C4-2B (cell line): Measurements from ENCODE around the gene TLN1.

Experiments used
- H3K27ac ChIP-seq: fragments of 450-650 bp; 2 replicates; pipeline ENCODE4 v1.5.1; 2017
- ZFX ChIP-seq: fragments of 450-650 bp; IDR thresholded peaks from 2 replicates; pipeline ENCODE4 v1.6.1; 2017
- TF ChIP-seq, protein P1 (sequence below): fragments of 450-650 bp; conservative IDR thresholded peaks from 2 replicates; pipeline ENCODE4 v1.5.1; 2017; ENCODE audit warnings: mild to moderate bottlenecking

Gene TLN1, protein sequence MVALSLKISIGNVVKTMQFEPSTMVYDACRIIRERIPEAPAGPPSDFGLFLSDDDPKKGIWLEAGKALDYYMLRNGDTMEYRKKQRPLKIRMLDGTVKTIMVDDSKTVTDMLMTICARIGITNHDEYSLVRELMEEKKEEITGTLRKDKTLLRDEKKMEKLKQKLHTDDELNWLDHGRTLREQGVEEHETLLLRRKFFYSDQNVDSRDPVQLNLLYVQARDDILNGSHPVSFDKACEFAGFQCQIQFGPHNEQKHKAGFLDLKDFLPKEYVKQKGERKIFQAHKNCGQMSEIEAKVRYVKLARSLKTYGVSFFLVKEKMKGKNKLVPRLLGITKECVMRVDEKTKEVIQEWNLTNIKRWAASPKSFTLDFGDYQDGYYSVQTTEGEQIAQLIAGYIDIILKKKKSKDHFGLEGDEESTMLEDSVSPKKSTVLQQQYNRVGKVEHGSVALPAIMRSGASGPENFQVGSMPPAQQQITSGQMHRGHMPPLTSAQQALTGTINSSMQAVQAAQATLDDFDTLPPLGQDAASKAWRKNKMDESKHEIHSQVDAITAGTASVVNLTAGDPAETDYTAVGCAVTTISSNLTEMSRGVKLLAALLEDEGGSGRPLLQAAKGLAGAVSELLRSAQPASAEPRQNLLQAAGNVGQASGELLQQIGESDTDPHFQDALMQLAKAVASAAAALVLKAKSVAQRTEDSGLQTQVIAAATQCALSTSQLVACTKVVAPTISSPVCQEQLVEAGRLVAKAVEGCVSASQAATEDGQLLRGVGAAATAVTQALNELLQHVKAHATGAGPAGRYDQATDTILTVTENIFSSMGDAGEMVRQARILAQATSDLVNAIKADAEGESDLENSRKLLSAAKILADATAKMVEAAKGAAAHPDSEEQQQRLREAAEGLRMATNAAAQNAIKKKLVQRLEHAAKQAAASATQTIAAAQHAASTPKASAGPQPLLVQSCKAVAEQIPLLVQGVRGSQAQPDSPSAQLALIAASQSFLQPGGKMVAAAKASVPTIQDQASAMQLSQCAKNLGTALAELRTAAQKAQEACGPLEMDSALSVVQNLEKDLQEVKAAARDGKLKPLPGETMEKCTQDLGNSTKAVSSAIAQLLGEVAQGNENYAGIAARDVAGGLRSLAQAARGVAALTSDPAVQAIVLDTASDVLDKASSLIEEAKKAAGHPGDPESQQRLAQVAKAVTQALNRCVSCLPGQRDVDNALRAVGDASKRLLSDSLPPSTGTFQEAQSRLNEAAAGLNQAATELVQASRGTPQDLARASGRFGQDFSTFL (N-terminal part only)

DNA sequence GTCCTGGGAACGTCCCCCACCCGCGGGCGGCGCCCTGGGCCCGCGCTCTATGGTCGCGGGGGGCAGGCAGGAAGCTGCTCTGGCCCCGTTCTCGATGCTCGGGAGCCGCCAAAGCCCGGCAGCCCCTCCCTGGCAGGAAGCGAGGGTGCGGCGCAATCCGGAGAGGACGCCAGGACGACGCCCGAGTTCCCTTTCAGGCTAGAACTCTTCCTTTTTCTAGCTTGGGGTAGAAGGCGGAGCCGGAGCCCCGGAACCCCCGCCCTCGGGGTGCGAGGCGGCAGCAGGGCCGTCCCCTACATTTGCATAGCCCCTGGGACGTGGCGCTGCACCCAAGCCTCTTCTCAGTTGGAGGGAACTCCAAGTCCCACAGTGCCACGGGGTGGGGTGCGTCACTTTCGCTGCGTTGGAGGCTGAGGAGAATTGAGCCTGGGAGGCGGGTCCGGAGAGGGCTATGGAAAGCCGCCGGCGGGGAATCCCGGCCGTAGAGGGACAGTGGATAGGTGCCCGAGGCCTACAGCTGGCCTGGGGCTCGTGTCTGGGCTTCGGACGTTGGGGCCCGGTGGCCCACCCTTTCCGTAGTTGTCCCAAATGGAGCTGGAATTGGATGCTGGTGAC is at the start of gene TLN1, which contains the start of gene CREB3:
TSS of gene TLN1 (minus strand) at position 11 of the 615 bp plus-strand sequence. CDS start 6,501 bp downstream, outside the sequence.
TSS of gene CREB3 (plus strand) at position 482 of the 615 bp plus-strand sequence. CDS start at position 589, 107 bp downstream.
- TF ChIP-seq, protein P1, sequence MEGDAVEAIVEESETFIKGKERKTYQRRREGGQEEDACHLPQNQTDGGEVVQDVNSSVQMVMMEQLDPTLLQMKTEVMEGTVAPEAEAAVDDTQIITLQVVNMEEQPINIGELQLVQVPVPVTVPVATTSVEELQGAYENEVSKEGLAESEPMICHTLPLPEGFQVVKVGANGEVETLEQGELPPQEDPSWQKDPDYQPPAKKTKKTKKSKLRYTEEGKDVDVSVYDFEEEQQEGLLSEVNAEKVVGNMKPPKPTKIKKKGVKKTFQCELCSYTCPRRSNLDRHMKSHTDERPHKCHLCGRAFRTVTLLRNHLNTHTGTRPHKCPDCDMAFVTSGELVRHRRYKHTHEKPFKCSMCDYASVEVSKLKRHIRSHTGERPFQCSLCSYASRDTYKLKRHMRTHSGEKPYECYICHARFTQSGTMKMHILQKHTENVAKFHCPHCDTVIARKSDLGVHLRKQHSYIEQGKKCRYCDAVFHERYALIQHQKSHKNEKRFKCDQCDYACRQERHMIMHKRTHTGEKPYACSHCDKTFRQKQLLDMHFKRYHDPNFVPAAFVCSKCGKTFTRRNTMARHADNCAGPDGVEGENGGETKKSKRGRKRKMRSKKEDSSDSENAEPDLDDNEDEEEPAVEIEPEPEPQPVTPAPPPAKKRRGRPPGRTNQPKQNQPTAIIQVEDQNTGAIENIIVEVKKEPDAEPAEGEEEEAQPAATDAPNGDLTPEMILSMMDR, result peak; percentile 36; the same call in 1 of the 2 replicates
- TF ChIP-seq ZFX, result peak; percentile 51
- H3K27ac ChIP-seq, result peak within 1 kb of the TSS; percentile 73

DNA sequence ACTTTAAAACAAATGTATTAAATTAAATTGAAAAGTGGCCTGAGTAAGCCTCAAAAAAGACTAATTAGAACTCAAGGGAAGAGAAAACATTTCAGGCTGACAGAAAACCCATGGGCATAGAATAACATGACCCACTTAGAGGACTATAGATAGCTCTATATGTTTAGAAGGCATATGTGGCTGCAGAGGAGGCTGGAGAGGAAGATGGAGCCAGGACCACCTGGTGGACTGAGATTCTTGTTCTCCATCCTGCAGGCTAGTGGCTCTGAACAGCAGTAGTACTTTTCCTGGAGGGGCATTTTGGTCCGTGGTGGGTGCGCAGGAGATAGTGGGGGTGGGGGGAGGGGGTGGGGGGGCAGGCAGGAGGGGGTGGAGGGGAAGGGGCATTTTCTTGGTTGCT is 49.1 kb upstream of the TLN1 start:
- H3K27ac ChIP-seq, result no peak overlapping the region
- TF ChIP-seq ZFX, result no peak
- TF ChIP-seq, protein P1, result no peak

DNA sequence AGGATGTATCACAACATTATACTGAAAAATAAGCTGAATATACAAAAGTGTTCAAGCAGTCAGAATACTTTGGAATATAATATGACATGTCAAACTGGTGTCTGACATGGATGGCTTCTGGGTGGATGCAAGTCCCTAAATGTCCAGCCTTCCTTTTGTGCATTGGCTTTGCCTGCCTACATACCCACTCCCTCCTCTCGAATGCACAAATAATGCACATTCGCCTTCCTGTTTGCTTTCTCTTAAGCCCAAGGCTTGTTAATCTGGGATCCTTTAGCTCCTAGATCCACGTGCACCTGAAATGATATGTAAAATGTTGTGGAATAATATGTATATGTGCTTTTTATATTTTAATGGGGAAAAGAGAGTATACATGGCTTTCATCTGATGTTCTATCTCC is 46.5 kb upstream of the TLN1 start:
- no peak overlapping the region for H3K27ac ChIP-seq
- TF ChIP-seq, protein P1, result no peak
- no peak for TF ChIP-seq ZFX

DNA sequence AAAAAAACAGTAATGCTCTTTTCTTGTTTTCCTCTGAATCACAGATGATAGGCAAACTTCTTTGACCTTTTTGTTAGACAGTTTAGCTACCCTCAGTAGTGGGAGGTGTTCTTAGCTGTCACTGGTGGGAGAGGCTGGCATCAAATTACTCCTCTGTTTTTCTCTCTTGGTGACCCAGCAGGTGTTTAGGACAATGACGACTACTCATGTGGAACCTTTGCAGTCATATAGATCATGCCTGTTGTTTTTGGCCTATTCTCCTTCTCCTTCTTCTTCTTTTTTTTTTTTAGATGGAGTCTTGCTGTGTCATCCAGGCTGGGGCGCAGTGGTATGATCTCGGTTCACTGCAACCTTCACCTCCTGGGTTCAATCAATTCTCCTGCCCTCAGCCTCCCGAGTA is 44.0 kb upstream of the TLN1 start:
- H3K27ac ChIP-seq, result no peak overlapping the region
- TF ChIP-seq ZFX, result no peak
- TF ChIP-seq, protein P1, result no peak

DNA sequence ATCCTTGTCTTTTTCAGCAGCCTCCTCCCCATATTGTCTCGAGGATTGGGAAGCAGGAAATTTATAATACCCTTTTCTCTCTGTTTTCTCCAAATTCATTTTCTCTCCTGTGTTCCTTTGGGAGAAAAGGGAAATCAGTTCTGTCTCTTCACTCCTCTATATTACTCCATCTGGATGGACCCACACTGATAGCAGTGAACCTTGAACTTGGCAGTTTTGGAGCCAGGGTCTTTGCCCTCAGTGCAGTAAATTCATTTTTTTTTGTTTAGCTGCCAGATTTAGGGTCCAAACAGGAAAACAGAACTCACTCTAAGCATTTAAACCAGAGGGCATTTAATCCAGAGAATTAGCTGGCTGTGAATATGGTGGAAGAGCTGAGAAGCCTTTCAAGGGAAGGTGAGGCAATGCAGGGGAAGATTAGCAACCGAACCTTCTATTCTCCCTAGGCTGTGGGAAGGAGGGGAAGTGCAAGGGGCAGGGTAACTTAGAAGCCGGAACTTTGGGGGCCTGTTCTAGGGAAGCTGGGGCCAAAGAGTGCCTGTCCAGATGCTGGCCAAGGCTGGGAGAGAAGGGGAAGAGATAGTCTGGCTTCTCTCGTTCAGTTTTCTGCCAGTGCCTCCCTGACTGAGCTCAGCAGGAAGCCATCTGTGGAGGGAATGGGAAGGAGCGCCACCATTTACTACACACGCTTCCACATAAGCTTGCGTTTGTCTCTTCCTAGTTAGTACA is 43.1 kb upstream of the TLN1 start:
- H3K27ac ChIP-seq, result no peak overlapping the region
- no peak for TF ChIP-seq ZFX
- TF ChIP-seq, protein P1, result no peak

DNA sequence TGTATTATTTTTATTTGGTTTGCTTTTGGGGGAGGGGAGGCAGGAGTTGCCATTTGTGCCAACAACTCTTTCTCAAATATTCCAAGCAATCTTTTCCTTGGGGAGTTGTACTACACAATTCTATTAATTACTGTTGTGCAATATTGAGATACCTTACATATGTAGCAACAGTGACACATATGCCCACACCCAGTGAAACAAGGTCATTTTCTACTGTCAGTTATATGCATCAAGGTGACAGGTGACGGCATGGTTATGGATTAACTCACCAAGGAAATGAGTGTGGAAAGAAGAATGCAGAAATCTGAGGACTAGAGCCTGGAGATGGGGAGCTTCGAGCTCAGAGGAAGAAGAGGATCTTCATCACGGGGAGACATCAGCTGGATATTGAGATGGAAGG is 39.9 kb upstream of the TLN1 start:
- TF ChIP-seq, protein P1, result no peak
- TF ChIP-seq ZFX, result no peak
- H3K27ac ChIP-seq, result peak overlapping the region; percentile 57
